PFSK-1 (cell line): ENCODE measurements around the gene RETREG1.

Experiments used
- POLR2AphosphoS5 ChIP-seq: IDR thresholded peaks from 2 replicates; pipeline ENCODE4 v1.6.1; 2012; ENCODE audit warnings: low read depth, mild to moderate bottlenecking, control low read depth, low read length, moderate library complexity
- SIN3A ChIP-seq: IDR thresholded peaks from 2 replicates; pipeline ENCODE4 v1.6.1; 2012; ENCODE audit warnings: mild to moderate bottlenecking, low read length, moderate library complexity, borderline replicate concordance; ENCODE audit not compliant: insufficient read depth
- TAF1 ChIP-seq: IDR thresholded peaks from 2 replicates; pipeline ENCODE4 v1.6.1; 2012; ENCODE audit warnings: low read length, control low read depth, borderline replicate concordance; ENCODE audit not compliant: insufficient read depth
- TF ChIP-seq, protein P1 (sequence below), 2 experiments: IDR thresholded peaks; 2 replicates each; pipeline versions ENCODE4 v1.6.1 to v1.8.0; 2011 to 2012; ENCODE audit warnings: low read depth in 2 of 2, low read length in 2 of 2, control low read depth in 1 of 2, inconsistent platforms in 1 of 2, mild to moderate bottlenecking in 1 of 2, moderate library complexity in 1 of 2; ENCODE audit not compliant: insufficient read depth in 1 of 2

DNA sequence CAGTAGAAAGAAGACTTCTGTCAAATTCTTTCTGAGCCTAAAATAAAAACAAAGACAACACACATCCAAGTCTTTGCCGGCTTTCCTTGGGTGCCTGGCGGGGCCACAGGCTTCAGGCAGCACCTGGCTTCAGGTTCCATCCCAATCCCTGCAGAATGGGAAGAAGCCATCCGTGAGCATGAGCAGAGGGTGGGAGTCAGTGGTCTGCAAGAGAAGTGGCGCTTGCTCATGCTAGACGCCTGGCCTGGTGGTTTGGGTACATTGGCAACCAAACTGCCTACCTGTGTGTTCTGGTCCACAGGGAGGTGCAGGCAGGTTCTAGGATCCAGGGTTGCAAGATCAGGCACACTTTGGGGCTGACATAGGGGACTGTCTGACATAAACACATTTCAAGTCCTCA is 47.6 kb upstream of the RETREG1 start:
- TF ChIP-seq, protein P1, sequence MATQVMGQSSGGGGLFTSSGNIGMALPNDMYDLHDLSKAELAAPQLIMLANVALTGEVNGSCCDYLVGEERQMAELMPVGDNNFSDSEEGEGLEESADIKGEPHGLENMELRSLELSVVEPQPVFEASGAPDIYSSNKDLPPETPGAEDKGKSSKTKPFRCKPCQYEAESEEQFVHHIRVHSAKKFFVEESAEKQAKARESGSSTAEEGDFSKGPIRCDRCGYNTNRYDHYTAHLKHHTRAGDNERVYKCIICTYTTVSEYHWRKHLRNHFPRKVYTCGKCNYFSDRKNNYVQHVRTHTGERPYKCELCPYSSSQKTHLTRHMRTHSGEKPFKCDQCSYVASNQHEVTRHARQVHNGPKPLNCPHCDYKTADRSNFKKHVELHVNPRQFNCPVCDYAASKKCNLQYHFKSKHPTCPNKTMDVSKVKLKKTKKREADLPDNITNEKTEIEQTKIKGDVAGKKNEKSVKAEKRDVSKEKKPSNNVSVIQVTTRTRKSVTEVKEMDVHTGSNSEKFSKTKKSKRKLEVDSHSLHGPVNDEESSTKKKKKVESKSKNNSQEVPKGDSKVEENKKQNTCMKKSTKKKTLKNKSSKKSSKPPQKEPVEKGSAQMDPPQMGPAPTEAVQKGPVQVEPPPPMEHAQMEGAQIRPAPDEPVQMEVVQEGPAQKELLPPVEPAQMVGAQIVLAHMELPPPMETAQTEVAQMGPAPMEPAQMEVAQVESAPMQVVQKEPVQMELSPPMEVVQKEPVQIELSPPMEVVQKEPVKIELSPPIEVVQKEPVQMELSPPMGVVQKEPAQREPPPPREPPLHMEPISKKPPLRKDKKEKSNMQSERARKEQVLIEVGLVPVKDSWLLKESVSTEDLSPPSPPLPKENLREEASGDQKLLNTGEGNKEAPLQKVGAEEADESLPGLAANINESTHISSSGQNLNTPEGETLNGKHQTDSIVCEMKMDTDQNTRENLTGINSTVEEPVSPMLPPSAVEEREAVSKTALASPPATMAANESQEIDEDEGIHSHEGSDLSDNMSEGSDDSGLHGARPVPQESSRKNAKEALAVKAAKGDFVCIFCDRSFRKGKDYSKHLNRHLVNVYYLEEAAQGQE (IDR thresholded peaks at IDR 0.05; ENCODE audit: insufficient read depth in 1 of 2, low read depth in 2 of 2, low read length in 2 of 2), result no peak
- TF ChIP-seq TAF1 (no peak), POLR2AphosphoS5 (no peak), SIN3A (no peak)
